Measurements from ENCODE around the gene CENPC. TPM values are rescaled to one million over a fixed set of nuclear protein-coding genes. Genes with fewer than 3 reads are reported as not detected.
"Not testable (repeated sequence)": the region's sequence is repeated elsewhere in the genome, so short reads cannot be mapped to it uniquely, and the experiment has no call there.

Gene CENPC
- total RNA-seq, 2 experiments from 2014 or later, result 115 to 116 TPM

DNA sequence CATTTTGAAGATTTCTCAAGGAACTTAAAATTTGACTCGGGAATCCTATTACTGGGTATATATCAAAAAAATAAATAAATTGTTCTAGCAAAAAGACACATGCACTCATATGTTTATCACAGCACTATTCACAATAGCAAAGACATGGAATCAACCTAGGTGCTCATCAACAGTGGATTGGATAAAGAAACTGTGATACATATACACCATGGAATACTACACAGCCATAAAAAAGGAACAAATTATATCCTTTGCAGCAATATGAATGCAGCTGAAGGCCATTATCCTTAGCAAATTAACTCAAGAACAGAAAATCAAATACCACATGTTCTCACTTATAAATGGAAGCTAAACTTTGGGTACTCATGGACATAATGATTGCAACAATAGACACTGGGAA, 97.4 kb downstream of the CENPC start:
- Mint-ChIP-seq H3K27ac (no peak overlapping the region), H3K36me3 (ENCODE audit: low read depth) (peaks cover 86% of the 10 kb centered on the region), H3K27me3 (no peaks in the 10 kb centered on the region), H3K9me3 (peaks cover 12% of the 10 kb centered on the region), H3K4me3 (no peak overlapping the region), H3K4me1 (ENCODE audit: low read depth) (no peaks in the 10 kb centered on the region)
- no peaks in the 10 kb centered on the region for H3K4me1 ChIP-seq (ENCODE audit: insufficient read depth, low read length)
- no peak overlapping the region for H3K27ac ChIP-seq (ENCODE audit: low read depth in 1 of 2, low read length in 2 of 2)
- H3K27me3 ChIP-seq (ENCODE audit: control insufficient read depth in 1 of 2, insufficient read depth in 2 of 2, low read length in 2 of 2), result no peaks in the 10 kb centered on the region
- ChIA-PET POLR2A (no interaction called here), CTCF (no interaction called here)
- H3K4me3 ChIP-seq (ENCODE audit: low read length), result no peak overlapping the region
- TF ChIP-seq, protein P1, sequence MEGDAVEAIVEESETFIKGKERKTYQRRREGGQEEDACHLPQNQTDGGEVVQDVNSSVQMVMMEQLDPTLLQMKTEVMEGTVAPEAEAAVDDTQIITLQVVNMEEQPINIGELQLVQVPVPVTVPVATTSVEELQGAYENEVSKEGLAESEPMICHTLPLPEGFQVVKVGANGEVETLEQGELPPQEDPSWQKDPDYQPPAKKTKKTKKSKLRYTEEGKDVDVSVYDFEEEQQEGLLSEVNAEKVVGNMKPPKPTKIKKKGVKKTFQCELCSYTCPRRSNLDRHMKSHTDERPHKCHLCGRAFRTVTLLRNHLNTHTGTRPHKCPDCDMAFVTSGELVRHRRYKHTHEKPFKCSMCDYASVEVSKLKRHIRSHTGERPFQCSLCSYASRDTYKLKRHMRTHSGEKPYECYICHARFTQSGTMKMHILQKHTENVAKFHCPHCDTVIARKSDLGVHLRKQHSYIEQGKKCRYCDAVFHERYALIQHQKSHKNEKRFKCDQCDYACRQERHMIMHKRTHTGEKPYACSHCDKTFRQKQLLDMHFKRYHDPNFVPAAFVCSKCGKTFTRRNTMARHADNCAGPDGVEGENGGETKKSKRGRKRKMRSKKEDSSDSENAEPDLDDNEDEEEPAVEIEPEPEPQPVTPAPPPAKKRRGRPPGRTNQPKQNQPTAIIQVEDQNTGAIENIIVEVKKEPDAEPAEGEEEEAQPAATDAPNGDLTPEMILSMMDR (IDR thresholded peaks at IDR 0.05), result no peak
- peaks cover 0 to 3% of the 10 kb centered on the region in 2 experiments for H3K9me3 ChIP-seq (ENCODE audit: control insufficient read depth in 1 of 2, insufficient read depth in 1 of 2, low read length in 2 of 2)
- DNase-seq (no peak), ATAC-seq (ENCODE audit: poor library complexity) (no peak)
- intact Hi-C loops (cut with DNase I, micrococcal nuclease), result no loop called here
- H3K36me3 ChIP-seq (ENCODE audit: insufficient read depth, low read length), result peaks cover 3% of the 10 kb centered on the region

DNA sequence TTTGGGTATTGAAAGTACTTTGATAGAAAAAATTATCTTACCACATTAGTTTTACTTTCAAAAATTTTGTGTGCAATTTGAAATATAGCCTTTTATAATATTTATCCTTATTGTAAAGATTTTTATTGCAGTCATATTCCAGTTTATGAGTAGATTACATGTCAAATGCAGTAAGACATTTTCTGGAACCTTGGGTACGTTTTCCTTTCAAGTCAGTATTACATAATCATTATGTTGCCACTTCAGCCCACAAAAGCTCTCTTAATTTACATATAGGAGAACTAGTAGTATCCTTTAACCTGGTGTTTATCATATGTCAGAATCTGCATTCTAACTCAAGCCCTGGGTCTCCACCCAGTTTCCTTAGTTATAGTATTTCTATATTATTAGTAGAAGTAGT, 98.5 kb downstream of the CENPC start:
- POLR2A ChIA-PET, result no interaction called here
- H3K4me3 ChIP-seq (ENCODE audit: low read length), result no peak overlapping the region
- DNase-seq, result no peak
- intact Hi-C loops (cut with DNase I, micrococcal nuclease), result no loop called here
- CTCF ChIA-PET, result no interaction called here
- no peak for ATAC-seq (ENCODE audit: poor library complexity)
- Mint-ChIP-seq H3K27me3 (no peaks in the 10 kb centered on the region), H3K27ac (no peak overlapping the region), H3K4me1 (ENCODE audit: low read depth) (peaks cover 7% of the 10 kb centered on the region), H3K4me3 (no peak overlapping the region), H3K9me3 (peaks cover 19% of the 10 kb centered on the region), H3K36me3 (ENCODE audit: low read depth) (peaks cover 86% of the 10 kb centered on the region)
- H3K27me3 ChIP-seq (ENCODE audit: control insufficient read depth in 1 of 2, insufficient read depth in 2 of 2, low read length in 2 of 2), result no peaks in the 10 kb centered on the region
- H3K9me3 ChIP-seq (ENCODE audit: control insufficient read depth in 1 of 2, insufficient read depth in 1 of 2, low read length in 2 of 2), result peaks cover 0 to 3% of the 10 kb centered on the region in 2 experiments
- H3K36me3 ChIP-seq (ENCODE audit: insufficient read depth, low read length), result peaks cover 3% of the 10 kb centered on the region
- TF ChIP-seq, protein P1 (IDR thresholded peaks at IDR 0.05), result no peak
- no peak overlapping the region for H3K27ac ChIP-seq (ENCODE audit: low read depth in 1 of 2, low read length in 2 of 2)
- H3K4me1 ChIP-seq (ENCODE audit: insufficient read depth, low read length), result no peaks in the 10 kb centered on the region

DNA sequence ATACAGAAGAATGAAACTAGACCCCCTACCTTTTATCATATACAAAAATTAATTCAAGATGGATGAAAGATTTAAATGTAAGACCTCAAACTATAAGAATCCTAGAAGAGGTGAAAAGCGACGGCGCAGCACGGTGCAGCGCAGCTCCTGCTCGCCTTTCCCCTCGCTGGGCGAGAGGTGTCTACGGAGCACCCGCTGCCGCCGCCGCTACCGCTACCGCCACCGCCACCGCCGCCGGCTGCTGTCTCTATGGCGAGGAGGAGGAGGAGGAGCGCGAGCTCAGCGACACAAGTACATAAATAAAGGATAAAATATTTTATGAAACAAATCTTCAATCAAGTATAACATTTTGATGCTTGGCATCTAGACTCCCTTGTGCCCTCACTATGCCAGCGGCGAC, 99.4 kb downstream of the CENPC start:
- CTCF ChIA-PET; H3K27me3 Mint-ChIP-seq; H3K4me3 ChIP-seq (ENCODE audit: low read length); H3K4me1 Mint-ChIP-seq (ENCODE audit: low read depth); POLR2A ChIA-PET; H3K27ac Mint-ChIP-seq; H3K4me3 Mint-ChIP-seq; DNase-seq; H3K9me3 ChIP-seq (ENCODE audit: control insufficient read depth in 1 of 2, insufficient read depth in 1 of 2, low read length in 2 of 2); H3K27ac ChIP-seq (ENCODE audit: low read depth in 1 of 2, low read length in 2 of 2); H3K27me3 ChIP-seq (ENCODE audit: control insufficient read depth in 1 of 2, insufficient read depth in 2 of 2, low read length in 2 of 2); intact Hi-C loops (cut with DNase I, micrococcal nuclease); ATAC-seq (ENCODE audit: poor library complexity); H3K4me1 ChIP-seq (ENCODE audit: insufficient read depth, low read length); H3K36me3 ChIP-seq (ENCODE audit: insufficient read depth, low read length): not testable (repeated sequence)
- peaks cover 89% of the 10 kb centered on the region for H3K36me3 Mint-ChIP-seq (ENCODE audit: low read depth)
- H3K9me3 Mint-ChIP-seq, result peaks cover 19% of the 10 kb centered on the region

DNA sequence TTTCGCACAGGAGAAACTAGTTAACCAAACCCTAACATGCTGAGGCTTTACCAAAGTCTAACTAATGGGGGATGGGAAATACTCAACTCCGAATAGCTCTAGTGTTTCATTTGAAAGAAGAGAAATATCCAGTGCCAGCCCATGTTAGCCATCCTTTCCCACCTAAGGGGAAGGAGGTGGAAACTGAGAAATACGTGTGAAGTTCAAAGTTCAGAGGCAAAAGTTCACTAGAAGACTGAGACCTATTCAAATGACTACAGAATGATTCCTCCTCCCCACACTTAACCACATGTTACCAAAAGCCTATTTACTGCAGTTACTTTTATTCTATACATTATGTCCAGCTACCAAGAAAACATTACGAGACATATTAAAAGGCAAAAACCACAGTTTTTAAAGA, 106.3 kb downstream of the CENPC start:
- intact Hi-C loops (cut with DNase I, micrococcal nuclease), result no loop called here
- ChIA-PET POLR2A (no interaction called here), CTCF (no interaction called here)
- Histone ChIP-seq H3K27ac (ENCODE audit: low read depth in 1 of 2, low read length in 2 of 2) (no peak overlapping the region), H3K4me3 (ENCODE audit: low read length) (no peak overlapping the region), H3K36me3 (ENCODE audit: insufficient read depth, low read length) (no peaks in the 10 kb centered on the region), H3K4me1 (ENCODE audit: insufficient read depth, low read length) (no peaks in the 10 kb centered on the region), H3K9me3 (ENCODE audit: control insufficient read depth in 1 of 2, insufficient read depth in 1 of 2, low read length in 2 of 2) (no peaks in the 10 kb centered on the region), H3K27me3 (ENCODE audit: control insufficient read depth in 1 of 2, insufficient read depth in 2 of 2, low read length in 2 of 2) (no peaks in the 10 kb centered on the region)
- Mint-ChIP-seq H3K27me3 (no peaks in the 10 kb centered on the region), H3K4me1 (ENCODE audit: low read depth) (peaks cover 12% of the 10 kb centered on the region), H3K36me3 (ENCODE audit: low read depth) (peaks cover 83% of the 10 kb centered on the region), H3K27ac (no peak overlapping the region), H3K9me3 (peaks cover 10% of the 10 kb centered on the region), H3K4me3 (no peak overlapping the region)
- no peak for DNase-seq
- ATAC-seq (ENCODE audit: poor library complexity), result no peak
- TF ChIP-seq, protein P1 (IDR thresholded peaks at IDR 0.05), result no peak

Data from CD4-positive, alpha-beta T cell (primary cell).